MM.1S (cell line): Measurements from ENCODE around the gene ADGRV1.

Source experiments
- DNase-seq: peaks from one replicate; pipeline ENCODE4 v3.0.0-alpha.2; 2015
- H2AFZ ChIP-seq: fragments of 300-600 bp; sonication (generic); 2 replicates; pipeline ENCODE4 v1.6.0; 2016; ENCODE audit warnings: antibody characterized with exemption, low read length
- H3F3A ChIP-seq: fragments of 300-600 bp; sonication (generic); 2 replicates; pipeline ENCODE4 v1.6.1; 2016; ENCODE audit warnings: mild to moderate bottlenecking, antibody characterized with exemption, low read length, moderate library complexity, mixed read lengths; ENCODE audit not compliant: insufficient read depth
- H3K27ac ChIP-seq: fragments of 300-600 bp; sonication (generic); 2 replicates; pipeline ENCODE4 v1.5.1; 2016; ENCODE audit warnings: mild to moderate bottlenecking, low read length
- H3K27me3 ChIP-seq: fragments of 300-600 bp; sonication (generic); replicated peaks from 2 replicates; pipeline ENCODE4 v1.6.0; 2016; ENCODE audit warnings: low read length; ENCODE audit not compliant: insufficient read depth
- H3K36me3 ChIP-seq: fragments of 300-600 bp; sonication (generic); replicated peaks from 2 replicates; pipeline ENCODE4 v1.6.1; 2016; ENCODE audit warnings: mild to moderate bottlenecking, low read length, mixed read lengths; ENCODE audit not compliant: insufficient read depth
- H3K4me1 ChIP-seq: fragments of 300-600 bp; sonication (generic); 2 replicates; pipeline ENCODE4 v1.6.1; 2016; ENCODE audit warnings: low read length, mixed read lengths
- H3K4me2 ChIP-seq: fragments of 300-600 bp; sonication (generic); 2 replicates; pipeline ENCODE4 v1.6.0; 2016; ENCODE audit warnings: low read depth, low read length
- H3K4me3 ChIP-seq: fragments of 300-600 bp; sonication (generic); 2 replicates; pipeline ENCODE4 v1.5.1; 2016; ENCODE audit warnings: low read length, mixed read lengths
- H3K79me2 ChIP-seq: fragments of 300-600 bp; sonication (generic); 2 replicates; pipeline ENCODE4 v1.6.1; 2016; ENCODE audit warnings: mixed run types, low read length, mixed read lengths
- H3K9ac ChIP-seq: fragments of 300-600 bp; sonication (generic); 2 replicates; pipeline ENCODE4 v1.6.1; 2016; ENCODE audit warnings: low read length, mixed read lengths
- H3K9me2 ChIP-seq: fragments of 300-600 bp; sonication (generic); replicated peaks from 2 replicates; pipeline ENCODE4 v1.6.1; 2016; ENCODE audit warnings: mild to moderate bottlenecking, low read length, mixed read lengths; ENCODE audit not compliant: insufficient read depth
- H3K9me3 ChIP-seq: fragments of 300-600 bp; sonication (generic); replicated peaks from 2 replicates; pipeline ENCODE4 v1.6.1; 2016; ENCODE audit warnings: mild to moderate bottlenecking, low read length, mixed read lengths; ENCODE audit not compliant: insufficient read depth
- H4K20me1 ChIP-seq: fragments of 300-600 bp; sonication (generic); 2 replicates; pipeline ENCODE4 v1.6.1; 2016; ENCODE audit warnings: mild to moderate bottlenecking, low read length, moderate library complexity, mixed read lengths; ENCODE audit not compliant: insufficient read depth
- EZH2 ChIP-seq: fragments of 300-600 bp; sonication (generic); optimal IDR thresholded peaks from 2 replicates; pipeline ENCODE3; 2017; ENCODE audit warnings: low read depth, mild to moderate bottlenecking, antibody characterized with exemption, low read length, mixed read lengths
- EZH2phosphoT487 ChIP-seq: fragments of 300-600 bp; sonication (generic); IDR thresholded peaks from 2 replicates; pipeline ENCODE4 v1.6.1; 2018; ENCODE audit warnings: antibody characterized with exemption, low read length
- TF ChIP-seq, protein P1 (sequence below): fragments of 300-600 bp; sonication (generic); IDR thresholded peaks from 2 replicates; pipeline ENCODE4 v1.5.1; 2016; ENCODE audit warnings: antibody characterized with exemption, low read length, mixed read lengths

Gene ADGRV1

DNA sequence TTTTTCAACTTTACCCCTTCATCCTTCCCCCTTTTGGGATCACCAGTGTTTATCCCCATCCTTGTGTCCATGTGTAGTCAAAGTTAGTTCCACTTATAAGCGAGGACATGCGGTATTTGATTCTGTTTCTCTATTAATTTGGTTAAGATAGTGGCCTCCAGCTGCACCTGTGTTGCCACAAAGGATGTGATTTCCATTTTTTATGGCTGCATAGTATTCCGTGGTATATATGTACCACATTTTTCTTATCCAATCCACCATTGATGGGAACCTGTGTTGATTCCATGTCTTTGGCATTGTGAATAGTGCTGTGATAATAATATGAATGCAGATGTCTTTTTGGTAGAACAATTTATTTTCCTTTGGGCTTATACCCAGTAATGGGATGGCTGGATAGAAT lies 572.2 kb downstream of the ADGRV1 start:
- no peak overlapping the region for H3K27ac ChIP-seq
- no peak overlapping the region for H2AFZ ChIP-seq
- H3K9me2 ChIP-seq, result no peaks in the 10 kb centered on the region
- no peak overlapping the region for H3K4me2 ChIP-seq
- H3K36me3 ChIP-seq, result no peaks in the 10 kb centered on the region
- no peak overlapping the region for H3K4me3 ChIP-seq
- H3F3A ChIP-seq, result no peaks in the 10 kb centered on the region
- H3K4me1 ChIP-seq, result no peaks in the 10 kb centered on the region
- no peak for DNase-seq
- TF ChIP-seq, protein P1, sequence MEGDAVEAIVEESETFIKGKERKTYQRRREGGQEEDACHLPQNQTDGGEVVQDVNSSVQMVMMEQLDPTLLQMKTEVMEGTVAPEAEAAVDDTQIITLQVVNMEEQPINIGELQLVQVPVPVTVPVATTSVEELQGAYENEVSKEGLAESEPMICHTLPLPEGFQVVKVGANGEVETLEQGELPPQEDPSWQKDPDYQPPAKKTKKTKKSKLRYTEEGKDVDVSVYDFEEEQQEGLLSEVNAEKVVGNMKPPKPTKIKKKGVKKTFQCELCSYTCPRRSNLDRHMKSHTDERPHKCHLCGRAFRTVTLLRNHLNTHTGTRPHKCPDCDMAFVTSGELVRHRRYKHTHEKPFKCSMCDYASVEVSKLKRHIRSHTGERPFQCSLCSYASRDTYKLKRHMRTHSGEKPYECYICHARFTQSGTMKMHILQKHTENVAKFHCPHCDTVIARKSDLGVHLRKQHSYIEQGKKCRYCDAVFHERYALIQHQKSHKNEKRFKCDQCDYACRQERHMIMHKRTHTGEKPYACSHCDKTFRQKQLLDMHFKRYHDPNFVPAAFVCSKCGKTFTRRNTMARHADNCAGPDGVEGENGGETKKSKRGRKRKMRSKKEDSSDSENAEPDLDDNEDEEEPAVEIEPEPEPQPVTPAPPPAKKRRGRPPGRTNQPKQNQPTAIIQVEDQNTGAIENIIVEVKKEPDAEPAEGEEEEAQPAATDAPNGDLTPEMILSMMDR, result no peak
- TF ChIP-seq EZH2phosphoT487 (no peak), EZH2 (no peak)
- H3K27me3 ChIP-seq, result no peaks in the 10 kb centered on the region
- no peaks in the 10 kb centered on the region for H3K9me3 ChIP-seq
- H4K20me1 ChIP-seq, result no peaks in the 10 kb centered on the region
- H3K9ac ChIP-seq, result no peak overlapping the region
- no peaks in the 10 kb centered on the region for H3K79me2 ChIP-seq

DNA sequence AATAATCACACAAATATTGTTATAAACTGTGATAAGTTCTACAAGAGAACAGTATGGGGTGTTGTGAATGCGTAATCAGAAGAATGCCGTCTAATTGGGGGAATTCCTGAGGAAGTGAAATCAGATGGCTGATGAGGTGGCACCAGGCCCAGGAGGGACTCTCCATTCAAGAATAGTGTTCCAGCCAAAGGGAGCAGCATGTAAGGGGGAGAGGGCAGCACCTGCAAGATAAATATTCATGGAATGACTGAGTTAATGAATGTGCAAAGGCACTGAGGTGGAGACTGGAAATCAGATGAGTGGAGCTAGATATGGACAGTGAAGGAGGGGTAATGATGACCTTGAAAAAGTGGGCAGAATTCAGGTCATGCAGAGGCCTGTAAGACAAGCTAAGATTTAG lies 574.0 kb downstream of the ADGRV1 start:
- Histone ChIP-seq H3K79me2 (no peaks in the 10 kb centered on the region), H3K9me2 (no peaks in the 10 kb centered on the region), H2AFZ (no peak overlapping the region), H3K36me3 (no peaks in the 10 kb centered on the region), H3K4me1 (no peaks in the 10 kb centered on the region), H3K9me3 (no peaks in the 10 kb centered on the region), H3K4me3 (no peak overlapping the region), H3F3A (no peaks in the 10 kb centered on the region), H3K27me3 (no peaks in the 10 kb centered on the region), H3K4me2 (no peak overlapping the region), H4K20me1 (no peaks in the 10 kb centered on the region), H3K27ac (no peak overlapping the region), H3K9ac (no peak overlapping the region)
- no peak for DNase-seq
- no peak for TF ChIP-seq EZH2
- TF ChIP-seq, protein P1, result no peak
- TF ChIP-seq EZH2phosphoT487, result no peak

DNA sequence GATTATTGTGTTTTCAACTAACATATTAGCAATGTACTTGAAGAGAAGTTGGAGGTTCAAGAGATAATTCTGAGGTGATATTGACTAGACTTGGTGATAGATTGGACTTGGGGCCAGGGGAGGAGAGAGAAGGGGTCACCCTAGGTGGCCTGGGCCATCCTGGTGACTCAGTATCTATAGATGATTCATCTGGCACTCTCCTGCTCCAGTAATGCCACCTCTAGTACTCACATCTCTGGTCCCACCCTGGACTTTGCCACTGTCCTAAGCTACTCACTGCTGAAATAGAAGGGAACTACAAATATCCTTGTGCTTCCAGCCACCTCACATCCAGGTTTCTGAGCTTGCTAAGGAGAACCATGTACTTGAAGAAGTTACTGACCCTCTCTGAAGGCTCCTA lies 574.6 kb downstream of the ADGRV1 start:
- Histone ChIP-seq H3K4me3 (no peak overlapping the region), H2AFZ (no peak overlapping the region), H4K20me1 (no peaks in the 10 kb centered on the region), H3K9ac (no peak overlapping the region), H3F3A (no peaks in the 10 kb centered on the region), H3K4me2 (no peak overlapping the region), H3K9me3 (no peaks in the 10 kb centered on the region), H3K27me3 (no peaks in the 10 kb centered on the region), H3K9me2 (no peaks in the 10 kb centered on the region), H3K36me3 (no peaks in the 10 kb centered on the region), H3K27ac (no peak overlapping the region), H3K4me1 (no peaks in the 10 kb centered on the region), H3K79me2 (no peaks in the 10 kb centered on the region)
- DNase-seq, result no peak
- TF ChIP-seq, protein P1, result no peak
- TF ChIP-seq EZH2phosphoT487, result no peak
